22Rv1 (cell line): ENCODE measurements around the gene TMEM181.

Experiments
- ZFX ChIP-seq: fragments of 450-650 bp; IDR thresholded peaks from 2 replicates; pipeline ENCODE4 v1.6.1; 2017; ENCODE audit warnings: antibody characterized with exemption, borderline replicate concordance
- TF ChIP-seq, protein P1 (sequence below): fragments of 450-650 bp; IDR thresholded peaks from 2 replicates; pipeline ENCODE4 v1.5.1; 2017; ENCODE audit warnings: mild to moderate bottlenecking

DNA sequence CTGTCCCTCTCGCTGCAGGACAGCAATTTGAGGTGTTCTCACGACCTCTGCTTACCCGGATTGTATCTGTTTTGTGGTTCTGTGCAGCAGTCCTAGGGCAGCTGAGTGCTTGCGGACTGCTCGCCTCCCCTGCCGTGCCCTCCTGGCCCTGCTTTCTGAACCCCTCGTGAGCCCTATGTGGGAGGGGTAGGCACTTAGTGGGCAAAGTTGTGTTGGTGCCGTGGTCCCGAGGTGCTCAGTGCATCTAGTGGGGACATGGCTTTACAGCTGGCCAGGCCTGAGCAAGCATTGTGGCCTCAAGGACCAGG is 5.2 kb downstream of the TMEM181 start:
- TF ChIP-seq, protein P1, sequence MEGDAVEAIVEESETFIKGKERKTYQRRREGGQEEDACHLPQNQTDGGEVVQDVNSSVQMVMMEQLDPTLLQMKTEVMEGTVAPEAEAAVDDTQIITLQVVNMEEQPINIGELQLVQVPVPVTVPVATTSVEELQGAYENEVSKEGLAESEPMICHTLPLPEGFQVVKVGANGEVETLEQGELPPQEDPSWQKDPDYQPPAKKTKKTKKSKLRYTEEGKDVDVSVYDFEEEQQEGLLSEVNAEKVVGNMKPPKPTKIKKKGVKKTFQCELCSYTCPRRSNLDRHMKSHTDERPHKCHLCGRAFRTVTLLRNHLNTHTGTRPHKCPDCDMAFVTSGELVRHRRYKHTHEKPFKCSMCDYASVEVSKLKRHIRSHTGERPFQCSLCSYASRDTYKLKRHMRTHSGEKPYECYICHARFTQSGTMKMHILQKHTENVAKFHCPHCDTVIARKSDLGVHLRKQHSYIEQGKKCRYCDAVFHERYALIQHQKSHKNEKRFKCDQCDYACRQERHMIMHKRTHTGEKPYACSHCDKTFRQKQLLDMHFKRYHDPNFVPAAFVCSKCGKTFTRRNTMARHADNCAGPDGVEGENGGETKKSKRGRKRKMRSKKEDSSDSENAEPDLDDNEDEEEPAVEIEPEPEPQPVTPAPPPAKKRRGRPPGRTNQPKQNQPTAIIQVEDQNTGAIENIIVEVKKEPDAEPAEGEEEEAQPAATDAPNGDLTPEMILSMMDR = no peak
- TF ChIP-seq ZFX = no peak
